ENCODE results near the gene DSC3. TPM values are rescaled to one million over a fixed set of nuclear protein-coding genes. Genes with fewer than 3 reads are reported as not detected.

Gene DSC3
- polyA plus RNA-seq, 4 donors: under 0.01 to 1.2 (median 0.27) TPM

GRCh38 chr18:30957066-30957465 lies 85.5 kb downstream of the DSC3 start:
- Histone ChIP-seq H3K27me3 (ENCODE audit: control insufficient read depth in 3 of 3, insufficient read depth in 3 of 3, low read length in 3 of 3) (no peaks in the 10 kb centered on the region), H3K4me1 (ENCODE audit: control insufficient read depth in 3 of 3, insufficient read depth in 2 of 3, low read depth in 1 of 3, low read length in 2 of 3) (no peaks in the 10 kb centered on the region), H3K36me3 (ENCODE audit: control insufficient read depth in 3 of 3, insufficient read depth in 2 of 3, low read depth in 1 of 3, low read length in 3 of 3) (no peaks in the 10 kb centered on the region), H3K27ac (ENCODE audit: low read depth in 1 of 3, low read length in 2 of 3) (no peak overlapping the region), H3K9me3 (ENCODE audit: control insufficient read depth in 2 of 2, insufficient read depth in 1 of 2, low read depth in 1 of 2, low read length in 1 of 2) (peaks cover 0 to 4% of the 10 kb centered on the region in 2 donors), H3K4me3 (ENCODE audit: low read depth in 1 of 3, low read length in 3 of 3) (no peak overlapping the region)
- WGBS, 3 donors: 71 to 83% (median 78%) methylated on average over 2 of the region's 2 CpGs
- FAIRE-seq (no peak), DNase-seq (no peak)

- no peak overlapping the region for H3K4me3 ChIP-seq (ENCODE audit: low read depth in 1 of 3, low read length in 3 of 3)
- H3K36me3 ChIP-seq (ENCODE audit: control insufficient read depth in 3 of 3, insufficient read depth in 2 of 3, low read depth in 1 of 3, low read length in 3 of 3): no peaks in the 10 kb centered on the region
- H3K9me3 ChIP-seq (ENCODE audit: control insufficient read depth in 2 of 2, insufficient read depth in 1 of 2, low read depth in 1 of 2, low read length in 1 of 2): no peaks in the 10 kb centered on the region
- no peaks in the 10 kb centered on the region for H3K4me1 ChIP-seq (ENCODE audit: control insufficient read depth in 3 of 3, insufficient read depth in 2 of 3, low read depth in 1 of 3, low read length in 2 of 3)
- no peaks in the 10 kb centered on the region for H3K27me3 ChIP-seq (ENCODE audit: control insufficient read depth in 3 of 3, insufficient read depth in 3 of 3, low read length in 3 of 3)
- no peak overlapping the region for H3K27ac ChIP-seq (ENCODE audit: low read depth in 1 of 3, low read length in 2 of 3)
- DNase-seq: no peak
- no peak for FAIRE-seq
- WGBS, 3 donors: 59 to 67% (median 66%) methylated on average over 3 of the region's 3 CpGs
Observed at GRCh38 chr18:30954262-30954661, 88.3 kb downstream of the DSC3 start.

- peaks cover 2 to 7% of the 10 kb centered on the region in 2 donors for H3K9me3 ChIP-seq (ENCODE audit: control insufficient read depth in 2 of 2, insufficient read depth in 1 of 2, low read depth in 1 of 2, low read length in 1 of 2)
- H3K27me3 ChIP-seq (ENCODE audit: control insufficient read depth in 3 of 3, insufficient read depth in 3 of 3, low read length in 3 of 3): no peaks in the 10 kb centered on the region
- H3K4me1 ChIP-seq (ENCODE audit: control insufficient read depth in 3 of 3, insufficient read depth in 2 of 3, low read depth in 1 of 3, low read length in 2 of 3): no peaks in the 10 kb centered on the region
- FAIRE-seq (no peak), DNase-seq (no peak)
- WGBS, 3 donors: 38 to 71% (median 58%) methylated on average over 8 of the region's 8 CpGs
- no peaks in the 10 kb centered on the region for H3K36me3 ChIP-seq (ENCODE audit: control insufficient read depth in 3 of 3, insufficient read depth in 2 of 3, low read depth in 1 of 3, low read length in 3 of 3)
- no peak overlapping the region for H3K4me3 ChIP-seq (ENCODE audit: low read depth in 1 of 3, low read length in 3 of 3)
- H3K27ac ChIP-seq (ENCODE audit: low read depth in 1 of 3, low read length in 2 of 3): no peak overlapping the region
Observed at GRCh38 chr18:30945761-30946160, 96.8 kb downstream of the DSC3 start.

- 77 to 83% (median 78%) methylated on average over 3 of the region's 3 CpGs for WGBS, 3 donors
- H3K36me3 ChIP-seq (ENCODE audit: control insufficient read depth in 3 of 3, insufficient read depth in 2 of 3, low read depth in 1 of 3, low read length in 3 of 3): no peaks in the 10 kb centered on the region
- H3K4me1 ChIP-seq (ENCODE audit: control insufficient read depth in 3 of 3, insufficient read depth in 2 of 3, low read depth in 1 of 3, low read length in 2 of 3): no peaks in the 10 kb centered on the region
- no peak for FAIRE-seq
- no peak for DNase-seq
- H3K27me3 ChIP-seq (ENCODE audit: control insufficient read depth in 3 of 3, insufficient read depth in 3 of 3, low read length in 3 of 3): no peaks in the 10 kb centered on the region
- H3K27ac ChIP-seq (ENCODE audit: low read depth in 1 of 3, low read length in 2 of 3): no peak overlapping the region
- peaks cover 2 to 10% of the 10 kb centered on the region in 2 donors for H3K9me3 ChIP-seq (ENCODE audit: control insufficient read depth in 2 of 2, insufficient read depth in 1 of 2, low read depth in 1 of 2, low read length in 1 of 2)
- H3K4me3 ChIP-seq (ENCODE audit: low read depth in 1 of 3, low read length in 3 of 3): no peak overlapping the region
Observed at GRCh38 chr18:30944773-30945417, 97.6 kb downstream of the DSC3 start.

GRCh38 chr18:30940952-30941539 lies 101.5 kb downstream of the DSC3 start:
- H3K27ac ChIP-seq (ENCODE audit: low read depth in 1 of 3, low read length in 2 of 3): no peak overlapping the region
- DNase-seq (no peak), FAIRE-seq (peak; percentile 5)
- no peak overlapping the region for H3K4me3 ChIP-seq (ENCODE audit: low read depth in 1 of 3, low read length in 3 of 3)
- no peaks in the 10 kb centered on the region for H3K36me3 ChIP-seq (ENCODE audit: control insufficient read depth in 3 of 3, insufficient read depth in 2 of 3, low read depth in 1 of 3, low read length in 3 of 3)
- H3K4me1 ChIP-seq (ENCODE audit: control insufficient read depth in 3 of 3, insufficient read depth in 2 of 3, low read depth in 1 of 3, low read length in 2 of 3): no peaks in the 10 kb centered on the region
- H3K9me3 ChIP-seq (ENCODE audit: control insufficient read depth in 2 of 2, insufficient read depth in 1 of 2, low read depth in 1 of 2, low read length in 1 of 2): peaks cover 2 to 10% of the 10 kb centered on the region in 2 donors
- H3K27me3 ChIP-seq (ENCODE audit: control insufficient read depth in 3 of 3, insufficient read depth in 3 of 3, low read length in 3 of 3): no peaks in the 10 kb centered on the region

Other genes with a start within 250 kb of the DSC3 start
- gene DSC2, start 59.7 kb upstream of the DSC3 start, polyA plus RNA-seq: 10 to 100 TPM; 12.7 to 75.1 (median 18.5) TPM
- gene DSC1, start 120.1 kb upstream of the DSC3 start, polyA plus RNA-seq: under 1 TPM in 1 of 4 donors, not detected in 3; 0.03 TPM

Measured in small intestine (tissue), 7 donors.